Non-pigmented ciliary epithelial cell (primary cell): ENCODE data around the gene DENND1B.

Source experiments
- DNase-seq: peaks from one replicate; pipeline ENCODE4 v3.0.0-alpha.2; 2010; ENCODE audit warnings: low read depth

The DENND1B gene

GRCh38 chr1:197683895-197684553 lies 91.3 kb downstream of the DENND1B start:
- DNase-seq = no peak

GRCh38 chr1:197683280-197683679 lies 92.0 kb downstream of the DENND1B start:
- no peak for DNase-seq

GRCh38 chr1:197680311-197680710 lies 95.0 kb downstream of the DENND1B start:
- DNase-seq = no peak

GRCh38 chr1:197677752-197678295 lies 97.5 kb downstream of the DENND1B start:
- no peak for DNase-seq

- no peak for DNase-seq
Observed at GRCh38 chr1:197677313-197677712, 98.0 kb downstream of the DENND1B start.

GRCh38 chr1:197675583-197676208 lies 99.6 kb downstream of the DENND1B start:
- no peak for DNase-seq

- DNase-seq = no peak
Observed at GRCh38 chr1:197674286-197674685, 101.0 kb downstream of the DENND1B start.

- no peak for DNase-seq
Observed at GRCh38 chr1:197673292-197673691, 102.0 kb downstream of the DENND1B start.

- no peak for DNase-seq
Observed at GRCh38 chr1:197672347-197672746, 102.9 kb downstream of the DENND1B start.

GRCh38 chr1:197671920-197672319 lies 103.4 kb downstream of the DENND1B start:
- DNase-seq = no peak

- no peak for DNase-seq
Observed at GRCh38 chr1:197671140-197671539, 104.1 kb downstream of the DENND1B start.

GRCh38 chr1:197666769-197667285 lies 108.5 kb downstream of the DENND1B start:
- no peak for DNase-seq

- no peak for DNase-seq
Observed at GRCh38 chr1:197664391-197664790, 110.9 kb downstream of the DENND1B start.

- DNase-seq = no peak
Observed at GRCh38 chr1:197663162-197663953, 111.9 kb downstream of the DENND1B start.

- DNase-seq = no peak
Observed at GRCh38 chr1:197660389-197660788, 114.9 kb downstream of the DENND1B start.

- DNase-seq = no peak
Observed at GRCh38 chr1:197659171-197659570, 116.1 kb downstream of the DENND1B start.

- DNase-seq = no peak
Observed at GRCh38 chr1:197649188-197649587, 126.1 kb downstream of the DENND1B start.

GRCh38 chr1:197638316-197638715 lies 137.0 kb downstream of the DENND1B start:
- DNase-seq = no peak

GRCh38 chr1:197637406-197637805 lies 137.9 kb downstream of the DENND1B start:
- no peak for DNase-seq

- no peak for DNase-seq
Observed at GRCh38 chr1:197633447-197634078, 141.7 kb downstream of the DENND1B start.

GRCh38 chr1:197632651-197633050 lies 142.6 kb downstream of the DENND1B start:
- DNase-seq = no peak

- DNase-seq = no peak
Observed at GRCh38 chr1:197632005-197632404, 143.3 kb downstream of the DENND1B start.
